Activated naive CD4-positive, alpha-beta T cell treated with anti-CD3 and anti-CD28 coated beads for 36 hours (primary cell): Measurements from ENCODE around the gene ZNF683. TPM values are rescaled to one million over a fixed set of nuclear protein-coding genes. Genes with fewer than 3 reads are reported as not detected.
A peak's percentile ranks its signal among the peaks of the same experiment; 100 is the strongest.

Experiments used
- CTCF ChIA-PET: fragments of 350-600 bp; sonication (Branson Sonifier 250); formaldehyde crosslinking; loops from one replicate; lab custom pipeline; 2021; ENCODE audit warnings: antibody characterized with exemption; lab: Charles Lee
- DNase-seq: peaks from one replicate; pipeline ENCODE4 v3.0.0-alpha.2; 2020
- H3K27ac Mint-ChIP-seq: one replicate; pipeline ENCODE4 v1.8.0; 2021; ENCODE audit warnings: mild to moderate bottlenecking, mixed read lengths
- H3K27me3 Mint-ChIP-seq: one replicate; pipeline ENCODE4 v1.8.0; 2021; ENCODE audit warnings: low read depth, mixed read lengths
- H3K36me3 Mint-ChIP-seq: one replicate; pipeline ENCODE4 v1.8.0; 2021; ENCODE audit warnings: low read depth, mixed read lengths
- H3K4me1 Mint-ChIP-seq: one replicate; pipeline ENCODE4 v1.8.0; 2021; ENCODE audit warnings: low read depth, mixed read lengths
- H3K4me3 Mint-ChIP-seq: one replicate; pipeline ENCODE4 v1.8.0; 2021; ENCODE audit warnings: mild to moderate bottlenecking, moderate library complexity, mixed read lengths
- H3K9me3 Mint-ChIP-seq: one replicate; pipeline ENCODE4 v1.8.0; 2021; ENCODE audit warnings: mixed read lengths
- intact Hi-C: fragments of 100-400 bp; cut with micrococcal nuclease; formaldehyde crosslinking; loops from one replicate; pipeline ENCODE4 v1.15.1; 2023
- total RNA-seq, 2 experiments: library from RNA; stranded (reverse); gene quantifications; one replicate each; pipeline ENCODE4 v1.2.3, GENCODE V29; 2021

Gene ZNF683
- total RNA-seq, 2 experiments from 2014 or later = not detected

DNA sequence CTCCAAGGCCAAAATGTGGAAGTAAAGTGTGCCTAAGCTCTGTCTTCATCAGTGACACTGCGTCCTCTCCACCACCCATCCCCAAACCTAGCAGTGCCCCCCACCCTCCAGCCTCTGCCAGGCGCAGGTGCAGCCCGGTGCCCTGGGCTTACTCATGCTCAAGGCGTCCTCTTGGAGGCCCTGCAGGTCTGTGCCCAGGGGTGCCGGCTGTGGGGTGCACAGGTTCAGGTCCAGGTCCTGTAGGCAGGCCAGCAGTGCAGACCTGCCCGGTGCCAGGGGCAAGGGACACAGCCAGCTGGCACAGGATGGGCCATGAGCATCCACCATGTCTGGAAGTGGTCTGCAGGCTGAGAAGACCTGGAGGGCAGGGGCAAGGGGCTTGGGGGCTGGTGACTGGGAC, 5.1 kb downstream of the ZNF683 start:
- H3K4me1 Mint-ChIP-seq = peaks cover 33% of the 10 kb centered on the region
- no peaks in the 10 kb centered on the region for H3K27me3 Mint-ChIP-seq
- DNase-seq = no peak
- intact Hi-C loops = no loop called here
- H3K9me3 Mint-ChIP-seq = no peaks in the 10 kb centered on the region
- CTCF ChIA-PET = interaction anchor here (1.0 to 1.2 kb wide), 2 partner anchors 24 to 50 kb away, joined by 3 read pairs; partner anchors contain the start of gene CD52
- no peaks in the 10 kb centered on the region for H3K36me3 Mint-ChIP-seq
- no peak overlapping the region for H3K27ac Mint-ChIP-seq
- no peak overlapping the region for H3K4me3 Mint-ChIP-seq

DNA sequence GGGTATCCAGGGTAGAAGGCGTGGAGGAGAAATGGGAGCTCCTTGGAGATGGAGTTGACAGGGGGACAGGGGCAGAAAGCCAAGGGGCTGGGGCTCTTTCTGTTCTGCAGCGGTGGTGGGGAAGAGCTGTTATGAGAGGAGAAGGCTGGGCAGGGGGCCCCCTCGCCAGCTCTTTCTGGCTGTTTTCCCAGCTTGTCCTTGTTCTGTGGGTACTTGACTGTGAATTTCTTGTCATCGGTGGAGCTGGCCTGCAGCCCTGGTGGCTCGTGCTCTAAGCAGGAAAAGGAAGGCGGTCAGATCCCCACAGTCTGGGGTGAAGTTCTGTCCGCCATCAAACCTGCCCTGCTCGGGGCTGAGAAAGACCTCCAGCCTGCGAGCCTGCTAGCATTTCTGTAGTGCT, 7.6 kb downstream of the ZNF683 start:
- H3K27me3 Mint-ChIP-seq = peaks cover 6% of the 10 kb centered on the region
- CTCF ChIA-PET = interaction anchor here (0.9 to 3.4 kb wide), 17 partner anchors 8 to 195 kb away, joined by 3 to 42 read pairs (median 6); partner anchors contain the start of genes CATSPER4, CRYBG2, ZNF593 and ZNF683

DNA sequence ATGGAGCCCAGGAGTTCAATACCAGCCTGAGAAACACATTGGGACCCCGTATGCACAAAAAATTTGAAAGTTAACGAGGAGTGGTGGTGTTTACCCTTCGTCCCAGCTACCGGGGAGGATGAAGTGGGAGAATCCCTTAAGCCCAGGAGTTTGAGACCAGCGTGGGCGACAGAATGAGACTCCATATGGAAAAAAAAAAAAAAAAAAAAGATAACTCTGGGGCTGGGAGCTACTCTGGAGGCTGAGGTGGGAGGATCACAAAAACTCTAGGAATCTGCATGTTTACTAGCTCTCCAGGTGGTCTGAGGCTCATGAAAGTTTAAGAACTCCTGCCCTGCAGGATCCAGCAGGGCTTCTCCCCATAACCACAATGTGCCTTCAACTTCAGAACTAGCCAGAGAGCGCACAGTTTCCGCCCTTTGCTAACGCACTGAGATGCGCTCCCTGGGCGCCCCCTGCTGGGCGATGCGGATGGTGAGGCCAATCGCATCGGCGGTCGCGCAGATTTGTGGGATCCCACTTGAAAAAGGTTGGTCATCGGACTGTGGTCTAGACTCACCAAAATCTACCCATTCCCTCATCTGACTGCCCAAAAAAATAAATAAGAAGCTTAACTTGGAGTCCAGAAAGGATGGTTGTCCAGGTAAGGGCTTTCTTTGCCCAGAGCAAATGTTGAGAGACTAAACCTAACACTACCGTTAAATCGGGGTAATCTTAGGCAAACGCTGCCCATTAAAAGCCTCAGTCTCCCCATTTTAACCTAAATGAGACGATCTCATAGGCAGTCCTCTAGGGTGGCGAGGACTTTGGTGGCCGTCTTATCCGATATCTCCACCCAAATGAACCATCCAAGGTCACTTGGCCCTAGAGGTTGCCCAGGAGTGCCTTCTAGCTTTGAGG, 8.8 kb downstream of the ZNF683 start:
- H3K4me3 Mint-ChIP-seq = no peak overlapping the region
- no peak overlapping the region for H3K27ac Mint-ChIP-seq
- no peaks in the 10 kb centered on the region for H3K9me3 Mint-ChIP-seq
- CTCF ChIA-PET = interaction anchor here (0.6 to 3.4 kb wide), 37 partner anchors 9 to 794 kb away, joined by 3 to 42 read pairs (median 4); partner anchors contain the start of genes CATSPER4, CD52, CRYBG2 and DHDDS
- DNase-seq = peak; percentile 90
- H3K27me3 Mint-ChIP-seq = peaks cover 6% of the 10 kb centered on the region
- peaks cover 32% of the 10 kb centered on the region for H3K4me1 Mint-ChIP-seq
- intact Hi-C loops = loop anchor here (1.0 to 5.0 kb wide), 4 partner anchors 41 to 87 kb away; no protein-coding TSS in a partner anchor
- H3K36me3 Mint-ChIP-seq = no peaks in the 10 kb centered on the region

More for the DNA sequence above, 7.6 kb downstream of the ZNF683 start:
- H3K36me3 Mint-ChIP-seq = no peaks in the 10 kb centered on the region
- H3K4me3 Mint-ChIP-seq = no peak overlapping the region
- no peak overlapping the region for H3K27ac Mint-ChIP-seq
- peaks cover 24% of the 10 kb centered on the region for H3K4me1 Mint-ChIP-seq
- no peaks in the 10 kb centered on the region for H3K9me3 Mint-ChIP-seq
- no peak for DNase-seq
- intact Hi-C loops = loop anchor here (5.0 kb wide), 1 partner anchor 43 kb away; no protein-coding TSS in a partner anchor

DNA sequence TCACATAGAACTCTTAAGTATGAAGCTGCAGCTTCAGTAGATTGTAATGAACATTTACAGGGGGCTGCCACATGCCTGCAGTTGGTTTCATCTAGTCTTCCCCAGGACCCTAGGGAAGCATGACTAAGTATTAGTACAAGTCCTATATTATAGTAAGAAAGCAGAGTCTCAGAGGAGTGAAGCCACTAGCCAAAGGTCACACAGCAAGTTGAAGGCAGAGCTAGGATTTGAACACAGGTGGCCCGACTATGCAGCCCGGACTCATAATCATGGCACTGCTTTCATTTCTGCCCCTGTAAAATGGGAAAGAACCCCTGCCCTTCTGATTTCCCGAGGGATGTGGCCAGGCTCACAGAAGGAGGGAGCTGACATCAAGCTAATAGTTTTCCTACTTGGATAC, 10.2 kb downstream of the ZNF683 start:
- peaks cover 32% of the 10 kb centered on the region for H3K4me1 Mint-ChIP-seq
- H3K27me3 Mint-ChIP-seq = peaks cover 6% of the 10 kb centered on the region
- CTCF ChIA-PET = interaction anchor here (0.6 to 1.6 kb wide), 8 partner anchors 11 to 149 kb away, joined by 3 to 7 read pairs (median 4); partner anchors contain the start of gene CD52

DNA sequence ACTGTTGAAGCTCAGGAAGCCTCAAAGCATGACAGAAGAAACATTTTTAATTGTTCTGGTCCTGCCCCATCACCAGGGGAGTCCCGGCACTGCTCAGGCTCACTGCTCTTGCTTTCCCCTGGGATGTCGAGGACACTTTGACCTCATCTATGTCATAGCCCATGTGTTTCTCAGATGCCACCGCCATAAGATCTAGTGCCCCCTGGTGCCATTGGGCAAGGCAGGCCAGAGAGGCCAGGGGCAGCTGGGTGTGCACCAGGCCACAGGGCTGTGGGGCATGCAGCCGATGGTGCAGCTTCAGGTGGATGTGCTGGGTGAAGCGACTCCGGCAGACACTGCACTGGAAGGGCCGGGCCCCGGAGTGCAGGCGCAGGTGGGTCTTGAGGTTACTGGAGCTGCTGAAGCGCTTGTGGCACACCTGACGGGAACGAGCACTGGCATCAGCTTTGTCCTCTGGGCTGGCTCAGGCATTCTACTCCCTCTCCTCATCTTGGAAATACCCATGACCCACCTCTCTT, 10.9 kb downstream of the ZNF683 start:
- peaks cover 32% of the 10 kb centered on the region for H3K4me1 Mint-ChIP-seq
- peaks cover 6% of the 10 kb centered on the region for H3K27me3 Mint-ChIP-seq
- CTCF ChIA-PET = interaction anchor here (0.6 to 1.6 kb wide), 8 partner anchors 12 to 149 kb away, joined by 3 to 7 read pairs (median 4); partner anchors contain the start of gene CD52
- H3K27ac Mint-ChIP-seq = no peak overlapping the region
- H3K36me3 Mint-ChIP-seq = no peaks in the 10 kb centered on the region
- intact Hi-C loops = loop anchor here (2.0 to 5.0 kb wide), 3 partner anchors 39 to 85 kb away; no protein-coding TSS in a partner anchor
- DNase-seq = no peak
- no peaks in the 10 kb centered on the region for H3K9me3 Mint-ChIP-seq
- no peak overlapping the region for H3K4me3 Mint-ChIP-seq

More for the DNA sequence above, 10.2 kb downstream of the ZNF683 start:
- H3K27ac Mint-ChIP-seq = no peak overlapping the region
- no peak overlapping the region for H3K4me3 Mint-ChIP-seq
- H3K9me3 Mint-ChIP-seq = no peaks in the 10 kb centered on the region
- no peaks in the 10 kb centered on the region for H3K36me3 Mint-ChIP-seq
- DNase-seq = no peak
- intact Hi-C loops = loop anchor here (2.0 to 5.0 kb wide), 3 partner anchors 40 to 86 kb away; no protein-coding TSS in a partner anchor

DNA sequence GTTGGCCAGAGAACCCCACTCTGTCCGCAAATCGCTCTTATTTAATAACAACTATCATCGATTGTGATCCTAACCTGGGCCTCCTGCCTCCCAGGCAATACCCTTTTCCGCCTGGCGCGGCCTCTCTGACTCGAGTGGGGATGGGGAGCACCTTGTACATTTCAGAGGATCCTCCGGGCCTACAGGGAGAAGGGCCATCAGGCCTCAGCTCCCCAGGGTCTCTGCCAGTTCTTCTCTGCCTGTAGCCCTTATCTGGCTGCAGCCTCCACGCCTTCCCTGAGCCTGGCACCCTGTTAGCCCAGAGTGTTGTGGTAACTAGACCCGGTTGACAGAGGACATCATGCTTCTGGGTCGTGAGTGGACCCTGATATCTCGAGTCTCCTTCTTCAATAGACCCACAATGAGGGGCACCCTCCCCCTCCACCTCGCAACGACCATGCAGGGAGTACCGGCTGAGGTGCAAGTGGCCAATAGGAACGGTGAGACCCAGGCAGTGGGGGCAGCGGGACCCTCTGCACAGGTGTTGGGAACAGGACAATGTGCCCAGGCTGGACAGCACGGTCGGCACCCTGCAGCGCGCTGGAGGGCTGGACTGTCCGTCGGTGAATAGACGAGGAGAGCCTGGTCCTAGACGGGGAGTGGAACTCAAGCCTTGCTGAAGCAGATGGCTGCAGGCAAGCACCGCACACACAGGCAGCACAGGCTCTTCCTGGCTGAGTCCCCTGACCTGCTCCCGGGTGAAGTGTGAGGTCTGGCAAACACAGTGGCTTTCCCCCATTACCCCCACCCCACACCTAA, 11.5 kb downstream of the ZNF683 start:
- Mint-ChIP-seq H3K27me3 (peaks cover 6% of the 10 kb centered on the region), H3K27ac (no peak overlapping the region), H3K9me3 (no peaks in the 10 kb centered on the region), H3K4me3 (peak overlapping the region; percentile 60), H3K36me3 (no peaks in the 10 kb centered on the region), H3K4me1 (peaks cover 32% of the 10 kb centered on the region)
- CTCF ChIA-PET = interaction anchor here (0.6 to 1.2 kb wide), 4 partner anchors 85 to 191 kb away, joined by 3 to 4 read pairs (median 4); partner anchors contain the start of gene ZNF593
- no peak for DNase-seq
- intact Hi-C loops = loop anchor here (5.0 kb wide), 1 partner anchor 39 kb away; no protein-coding TSS in a partner anchor

DNA sequence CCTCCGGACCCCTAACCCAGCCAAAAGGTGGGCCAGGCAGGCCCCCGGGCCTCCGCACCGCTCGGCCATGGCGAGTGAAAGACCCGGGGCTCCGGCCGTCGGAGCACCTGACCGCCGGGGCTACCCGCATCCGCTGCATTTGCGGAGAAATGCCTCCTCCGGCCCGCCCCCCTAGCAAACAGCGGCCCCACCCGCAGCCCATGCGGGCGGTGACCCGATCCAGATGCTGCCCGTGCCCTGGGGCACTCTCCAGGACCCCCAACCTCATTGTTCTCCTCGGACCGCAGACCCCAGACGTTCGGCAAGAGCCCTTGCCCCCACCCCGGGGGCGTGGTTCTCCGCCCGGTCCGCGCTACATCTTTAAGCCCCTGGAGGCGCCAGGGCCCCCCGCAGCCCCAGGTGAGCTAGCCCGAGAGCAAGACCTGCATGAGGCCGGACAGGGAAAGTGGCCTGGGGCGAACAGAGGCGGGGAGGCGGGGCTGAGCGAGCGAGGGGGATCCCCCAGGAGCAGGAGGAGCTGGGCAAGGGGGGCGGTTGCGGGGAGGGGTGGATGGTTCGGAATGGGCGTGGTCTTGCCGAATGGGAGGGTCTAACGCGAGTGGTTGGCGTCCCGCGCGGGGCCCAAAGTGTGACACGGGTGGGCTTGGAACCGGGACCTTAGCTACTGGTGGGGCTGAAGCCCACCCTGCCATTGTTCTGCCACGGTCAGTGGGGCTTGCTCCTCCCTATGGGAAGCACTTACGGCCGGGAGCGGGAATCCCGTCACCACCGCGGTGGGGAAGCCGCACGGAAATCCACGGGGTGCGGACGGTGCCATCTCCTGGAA, 12.4 kb downstream of the ZNF683 start:
- Mint-ChIP-seq H3K4me3 (peak overlapping the region; percentile 60), H3K27me3 (peaks cover 6% of the 10 kb centered on the region), H3K4me1 (peaks cover 32% of the 10 kb centered on the region), H3K27ac (no peak overlapping the region), H3K36me3 (no peaks in the 10 kb centered on the region), H3K9me3 (no peaks in the 10 kb centered on the region)
- DNase-seq = peak; percentile 67
- intact Hi-C loops = loop anchor here (2.0 to 5.0 kb wide), 2 partner anchors 23 to 38 kb away; no protein-coding TSS in a partner anchor
- CTCF ChIA-PET = interaction anchor here (0.9 to 1.3 kb wide), 2 partner anchors 57 to 190 kb away, joined by 4 read pairs; partner anchors contain the start of gene ZNF593

DNA sequence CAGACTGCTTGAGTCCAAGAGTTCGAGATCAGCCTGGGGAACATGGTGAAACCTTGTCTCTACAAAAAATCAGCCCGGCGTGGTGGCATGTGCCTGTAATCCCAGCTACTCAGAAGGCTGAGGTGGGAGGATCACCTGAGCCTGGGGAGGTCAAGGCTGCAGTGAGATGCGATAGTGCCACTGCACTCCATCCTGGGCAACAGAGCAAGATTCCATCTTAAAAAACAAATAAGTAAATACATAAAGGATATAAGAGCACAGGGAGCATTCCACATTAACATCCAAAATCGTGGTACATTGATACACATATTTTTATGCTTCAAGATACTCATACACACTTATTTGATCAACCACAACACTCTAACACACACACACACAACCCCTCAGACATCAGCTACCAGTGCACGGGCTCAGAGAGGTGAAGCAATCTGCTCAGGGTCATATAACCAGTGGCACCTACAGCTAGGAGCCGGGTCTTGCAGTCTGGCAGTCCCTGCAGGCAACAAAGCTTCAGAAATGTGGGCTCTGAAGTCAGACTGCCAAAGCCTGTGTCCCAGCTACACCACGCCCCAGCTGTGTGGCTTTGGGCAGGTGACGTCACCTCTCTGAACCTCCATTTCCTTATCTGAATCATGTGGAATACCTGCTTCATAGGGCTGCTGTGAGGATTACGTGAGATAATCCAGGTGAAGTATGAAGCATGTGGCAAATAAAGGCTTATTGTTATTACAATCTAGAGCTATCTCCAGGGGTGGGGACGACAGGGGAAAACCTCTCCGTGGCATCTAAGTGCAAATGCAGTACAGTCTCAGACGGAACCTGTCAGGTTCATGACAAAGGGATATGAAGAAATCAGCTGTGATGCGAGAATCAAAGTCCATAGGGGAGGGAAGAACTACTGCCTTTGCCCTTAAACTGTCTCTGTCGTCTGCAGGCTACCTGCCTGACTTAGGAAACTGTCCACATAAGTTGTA, 13.9 kb downstream of the ZNF683 start:
- Mint-ChIP-seq H3K27ac (no peak overlapping the region), H3K4me3 (no peak overlapping the region)
- intact Hi-C loops = loop anchor here (2.0 kb wide), 1 partner anchor 22 kb away; no protein-coding TSS in a partner anchor

DNA sequence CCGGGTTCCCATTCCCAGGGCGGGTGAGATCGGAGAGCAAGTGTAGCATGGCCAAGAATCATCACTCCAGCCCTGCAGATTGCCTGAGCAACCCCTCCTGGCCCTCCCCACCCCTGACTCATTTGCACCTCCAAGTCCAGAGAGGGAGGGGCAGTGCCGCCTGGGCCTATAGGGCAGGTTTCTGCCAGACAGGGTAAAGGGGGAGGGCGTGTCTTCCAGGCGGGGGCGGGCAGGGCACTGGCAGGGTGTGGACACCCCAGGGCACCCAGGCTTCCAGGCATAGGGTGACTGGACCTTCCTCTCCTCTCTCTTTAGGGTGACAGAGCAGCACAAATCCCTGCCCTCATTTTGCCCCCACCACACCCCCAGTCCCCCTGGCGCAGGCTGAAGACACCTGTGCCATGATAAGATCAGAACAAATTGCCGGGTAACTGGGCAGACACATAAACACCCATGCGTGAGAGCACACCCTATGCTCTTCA, 15.4 kb downstream of the ZNF683 start:
- no peaks in the 10 kb centered on the region for H3K36me3 Mint-ChIP-seq

More for the DNA sequence above, 13.9 kb downstream of the ZNF683 start:
- no peaks in the 10 kb centered on the region for H3K36me3 Mint-ChIP-seq
- peaks cover 6% of the 10 kb centered on the region for H3K27me3 Mint-ChIP-seq
- CTCF ChIA-PET = interaction anchor here (0.7 to 1.9 kb wide), 8 partner anchors 15 to 93 kb away, joined by 3 to 7 read pairs (median 4); no protein-coding TSS in a partner anchor
- H3K9me3 Mint-ChIP-seq = no peaks in the 10 kb centered on the region
- peak; percentile 79 for DNase-seq
- H3K4me1 Mint-ChIP-seq = peaks cover 29% of the 10 kb centered on the region

DNA sequence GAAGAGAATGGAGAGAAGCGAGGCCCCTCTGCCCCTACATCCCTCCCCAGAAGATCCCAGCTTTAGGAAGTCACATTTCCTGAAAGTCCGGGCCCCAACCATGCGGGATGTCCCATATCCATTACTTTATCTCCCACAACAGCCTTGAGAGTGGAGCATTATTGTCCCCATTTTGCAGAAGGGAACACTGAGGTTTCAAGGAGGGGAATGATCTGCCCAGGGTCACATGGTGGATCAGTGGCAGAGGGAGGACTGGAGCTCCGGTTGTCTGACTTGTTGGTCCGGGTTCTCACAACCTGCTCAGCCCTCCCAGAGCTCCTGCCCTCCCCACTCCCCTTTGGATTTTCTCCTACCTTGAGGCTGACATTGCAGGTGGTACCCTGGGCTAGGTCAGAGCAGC, 16.4 kb downstream of the ZNF683 start:
- peaks cover 5% of the 10 kb centered on the region for H3K27me3 Mint-ChIP-seq
- no peaks in the 10 kb centered on the region for H3K36me3 Mint-ChIP-seq
- intact Hi-C loops = no loop called here
- no peaks in the 10 kb centered on the region for H3K9me3 Mint-ChIP-seq
- peaks cover 25% of the 10 kb centered on the region for H3K4me1 Mint-ChIP-seq
- DNase-seq = no peak
- no peak overlapping the region for H3K4me3 Mint-ChIP-seq
- H3K27ac Mint-ChIP-seq = no peak overlapping the region
- CTCF ChIA-PET = no interaction called here

More for the DNA sequence above, 15.4 kb downstream of the ZNF683 start:
- no peaks in the 10 kb centered on the region for H3K9me3 Mint-ChIP-seq
- H3K4me1 Mint-ChIP-seq = peaks cover 25% of the 10 kb centered on the region
- CTCF ChIA-PET = interaction anchor here (1.4 kb wide), 1 partner anchor 91 kb away, joined by 3 read pairs; no protein-coding TSS in a partner anchor
- H3K4me3 Mint-ChIP-seq = no peak overlapping the region
- H3K27me3 Mint-ChIP-seq = peaks cover 6% of the 10 kb centered on the region
- intact Hi-C loops = no loop called here
- no peak for DNase-seq
- no peak overlapping the region for H3K27ac Mint-ChIP-seq
